ENCODE measurements around the gene SEMA4D.

GRCh38 chr9:89330513-89330912 lies 167.4 kb downstream of the SEMA4D start:
- TF ChIP-seq TAF1 (IDR thresholded peaks at IDR 0.05; ENCODE audit: low read depth), result no peak
- no peak for TF ChIP-seq EP300 (conservative IDR thresholded peaks at IDR 0.05; ENCODE audit: poor library complexity, severe bottlenecking)
- no peak for TF ChIP-seq CTCF (IDR thresholded peaks at IDR 0.05; ENCODE audit: poor library complexity, severe bottlenecking)
- TF ChIP-seq EZH2 (IDR thresholded peaks at IDR 0.05; ENCODE audit: borderline replicate concordance, insufficient read depth, low read length, poor library complexity, severe bottlenecking), result no peak
- no peak for TF ChIP-seq RAD21 (conservative IDR thresholded peaks at IDR 0.05)
- no peak for TF ChIP-seq POLR2AphosphoS5 (IDR thresholded peaks at IDR 0.05)
- TF ChIP-seq MXI1 (conservative IDR thresholded peaks at IDR 0.05; ENCODE audit: poor library complexity, severe bottlenecking), result no peak
- TF ChIP-seq SMC3 (conservative IDR thresholded peaks at IDR 0.05; ENCODE audit: poor library complexity), result no peak
